ENCODE data around the gene DCAKD.

DCAKD gene

GRCh38 chr17:45004388-45004787 is 47.0 kb downstream of the DCAKD start:
- DNase-seq (ENCODE audit: low read depth in 1 of 2, low spot score in 1 of 2) = no peak

GRCh38 chr17:45003877-45004276 is 47.6 kb downstream of the DCAKD start:
- no peak for DNase-seq (ENCODE audit: low read depth in 1 of 2, low spot score in 1 of 2)

GRCh38 chr17:45001310-45001709 is 50.1 kb downstream of the DCAKD start:
- DNase-seq (ENCODE audit: low read depth in 1 of 2, low spot score in 1 of 2) = no peak

- DNase-seq (ENCODE audit: low read depth in 1 of 2, low spot score in 1 of 2) = no peak
Observed at GRCh38 chr17:44999433-44999832, 52.0 kb downstream of the DCAKD start.

GRCh38 chr17:44998646-44999045 is 52.8 kb downstream of the DCAKD start:
- DNase-seq (ENCODE audit: low read depth in 1 of 2, low spot score in 1 of 2) = no peak

- DNase-seq (ENCODE audit: low read depth in 1 of 2, low spot score in 1 of 2) = no peak
Observed at GRCh38 chr17:44997733-44998520, 53.5 kb downstream of the DCAKD start.

GRCh38 chr17:44996304-44996703 is 55.1 kb downstream of the DCAKD start:
- no peak for DNase-seq (ENCODE audit: low read depth in 1 of 2, low spot score in 1 of 2)

GRCh38 chr17:44995436-44996001 is 55.9 kb downstream of the DCAKD start:
- DNase-seq (ENCODE audit: low read depth in 1 of 2, low spot score in 1 of 2) = no peak

GRCh38 chr17:44992242-44992939 is 59.0 kb downstream of the DCAKD start:
- DNase-seq (ENCODE audit: low read depth in 1 of 2, low spot score in 1 of 2) = no peak

GRCh38 chr17:44990994-44991393 is 60.4 kb downstream of the DCAKD start:
- DNase-seq (ENCODE audit: low read depth in 1 of 2, low spot score in 1 of 2) = no peak

GRCh38 chr17:44989552-44990138 is 61.8 kb downstream of the DCAKD start:
- DNase-seq (ENCODE audit: low read depth in 1 of 2, low spot score in 1 of 2) = no peak

GRCh38 chr17:44988044-44988942 is 63.1 kb downstream of the DCAKD start:
- DNase-seq (ENCODE audit: low read depth in 1 of 2, low spot score in 1 of 2) = no peak

GRCh38 chr17:44983563-44983962 is 67.9 kb downstream of the DCAKD start:
- DNase-seq (ENCODE audit: low read depth in 1 of 2, low spot score in 1 of 2) = no peak

- no peak for DNase-seq (ENCODE audit: low read depth in 1 of 2, low spot score in 1 of 2)
Observed at GRCh38 chr17:44982113-44982702, 69.2 kb downstream of the DCAKD start.

GRCh38 chr17:44981221-44981968 is 70.0 kb downstream of the DCAKD start:
- DNase-seq (ENCODE audit: low read depth in 1 of 2, low spot score in 1 of 2) = no peak

GRCh38 chr17:44979426-44979995 is 71.9 kb downstream of the DCAKD start:
- no peak for DNase-seq (ENCODE audit: low read depth in 1 of 2, low spot score in 1 of 2)

GRCh38 chr17:44978807-44979206 is 72.6 kb downstream of the DCAKD start:
- no peak for DNase-seq (ENCODE audit: low read depth in 1 of 2, low spot score in 1 of 2)

- DNase-seq (ENCODE audit: low read depth in 1 of 2, low spot score in 1 of 2) = no peak
Observed at GRCh38 chr17:44977814-44978550, 73.5 kb downstream of the DCAKD start.

- no peak for DNase-seq (ENCODE audit: low read depth in 1 of 2, low spot score in 1 of 2)
Observed at GRCh38 chr17:44977065-44977464, 74.4 kb downstream of the DCAKD start.
